SKM-1 (cell line): ENCODE measurements around the gene SPRYD4.
"Not testable (repeated sequence)": the region's sequence is repeated elsewhere in the genome, so short reads cannot be mapped to it uniquely, and the experiment has no call there.

Experiments
- DNase-seq: peaks from one replicate; lab custom pipeline; 2025; ENCODE audit not compliant: unreplicated experiment; lab: John Stamatoyannopoulos, UW

Gene SPRYD4

GRCh38 chr12:56476143-56476542 is 7.8 kb downstream of the SPRYD4 start:
- DNase-seq: no peak

- DNase-seq: no peak
Observed at GRCh38 chr12:56476972-56477432, 8.6 kb downstream of the SPRYD4 start.

DNA sequence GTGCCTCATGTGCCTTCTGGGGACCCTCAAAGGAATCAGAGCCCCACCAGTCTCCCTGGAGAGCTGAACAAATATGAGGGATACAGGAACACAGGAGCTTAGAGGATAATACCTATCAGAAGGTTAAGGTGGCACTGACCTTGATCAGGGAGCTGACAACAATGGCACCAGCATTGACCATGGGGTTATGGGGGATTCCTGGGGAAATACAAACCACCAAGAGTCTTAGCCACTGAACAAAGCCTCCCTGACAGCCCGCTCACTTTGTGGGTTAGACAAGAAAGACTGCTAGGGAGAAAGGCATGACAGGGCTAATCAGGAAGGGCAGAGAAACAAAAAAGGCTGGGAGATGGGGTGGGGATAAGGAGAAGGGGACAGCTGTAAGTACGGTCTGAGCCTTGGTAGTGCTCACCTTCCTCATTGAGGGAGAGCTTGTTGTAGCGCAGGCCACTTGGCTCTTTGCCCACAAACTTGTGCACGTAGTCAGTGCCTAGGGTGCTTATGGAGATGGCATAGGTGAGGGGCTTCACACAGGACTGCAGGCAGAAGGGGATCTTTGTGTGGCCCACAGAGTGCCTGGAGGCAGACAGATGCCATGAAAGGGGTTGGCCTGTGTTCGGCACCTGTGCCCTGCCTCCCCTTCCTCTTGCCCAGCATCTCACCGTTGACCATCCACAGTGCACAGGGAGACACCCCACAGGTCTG is 9.3 kb downstream of the SPRYD4 start:
- DNase-seq: no peak

GRCh38 chr12:56479625-56480024 is 11.2 kb downstream of the SPRYD4 start:
- no peak for DNase-seq

DNA sequence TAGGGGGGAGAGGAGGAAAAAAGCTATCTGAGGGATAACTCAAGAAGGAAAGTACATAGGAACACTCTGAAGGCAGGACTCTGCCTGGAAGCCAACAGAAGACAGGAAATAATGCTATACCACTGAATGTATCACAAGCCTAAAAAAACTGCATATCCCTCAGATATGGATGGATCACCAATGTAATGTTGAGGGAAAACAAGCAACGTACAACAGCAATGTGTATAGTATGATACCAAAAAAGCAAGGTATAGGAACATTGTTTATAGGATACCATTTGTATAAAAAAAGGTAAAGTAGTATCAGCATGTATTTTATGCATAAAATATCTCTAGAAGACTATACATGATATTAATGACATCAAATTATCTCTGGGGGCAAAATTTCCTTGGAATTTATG is 16.2 kb downstream of the SPRYD4 start:
- DNase-seq: no peak

GRCh38 chr12:56486694-56487093 is 18.3 kb downstream of the SPRYD4 start:
- no peak for DNase-seq

DNA sequence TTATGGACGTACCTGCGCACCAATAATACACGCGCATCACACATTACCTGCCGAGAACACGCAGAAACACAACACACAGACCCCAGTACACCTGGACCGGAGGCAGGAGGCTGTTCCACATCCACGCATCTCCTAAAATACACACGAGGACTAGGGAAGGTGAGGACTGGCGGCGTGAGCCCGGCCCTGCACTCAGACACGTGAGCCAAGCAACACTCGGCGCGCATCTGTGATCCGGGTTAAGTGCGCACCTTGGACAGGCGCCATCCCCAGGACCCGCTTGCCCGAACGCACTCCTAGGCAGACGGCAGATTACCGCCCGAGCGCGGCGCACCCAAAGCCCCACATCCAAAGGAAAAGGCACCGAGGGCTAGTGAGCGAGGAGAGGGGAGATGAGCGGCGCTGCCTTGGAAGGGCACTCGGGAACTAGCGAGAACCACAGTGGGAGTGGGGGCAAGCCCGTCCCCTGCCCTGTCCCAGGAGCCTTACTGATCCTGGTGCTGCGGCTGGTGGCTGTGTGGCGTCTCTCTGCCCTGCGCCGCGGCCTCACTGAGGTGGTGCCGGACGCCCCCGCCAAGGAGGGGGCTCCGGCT is 19.2 kb downstream of the SPRYD4 start:
- DNase-seq: no peak

- DNase-seq: no peak
Observed at GRCh38 chr12:56488041-56488955, 19.9 kb downstream of the SPRYD4 start, which contains the start of gene GLS2. Gene GLS2 (minus strand): TSS chr12:56488161. CDS start chr12:56488118, 43 bp downstream.

GRCh38 chr12:56490360-56490759 is 22.0 kb downstream of the SPRYD4 start:
- no peak for DNase-seq

GRCh38 chr12:56493409-56494105 is 25.2 kb downstream of the SPRYD4 start:
- DNase-seq: not testable (repeated sequence)

DNA sequence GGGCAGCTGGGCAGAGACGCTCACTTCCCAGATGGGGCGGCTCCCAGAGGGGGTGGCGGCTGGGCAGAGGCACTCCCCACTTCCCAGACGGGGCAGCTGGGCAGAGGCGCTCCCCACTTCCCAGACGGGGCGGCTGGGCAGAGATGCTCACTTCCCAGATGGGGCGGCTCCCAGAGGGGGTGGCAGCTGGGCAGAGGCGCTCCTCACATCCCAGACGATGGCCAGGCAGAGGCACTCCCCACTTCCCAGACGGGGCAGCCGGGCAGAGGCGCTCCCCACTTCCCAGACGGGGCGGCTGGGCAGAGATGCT is 25.7 kb downstream of the SPRYD4 start:
- not testable (repeated sequence) for DNase-seq

DNA sequence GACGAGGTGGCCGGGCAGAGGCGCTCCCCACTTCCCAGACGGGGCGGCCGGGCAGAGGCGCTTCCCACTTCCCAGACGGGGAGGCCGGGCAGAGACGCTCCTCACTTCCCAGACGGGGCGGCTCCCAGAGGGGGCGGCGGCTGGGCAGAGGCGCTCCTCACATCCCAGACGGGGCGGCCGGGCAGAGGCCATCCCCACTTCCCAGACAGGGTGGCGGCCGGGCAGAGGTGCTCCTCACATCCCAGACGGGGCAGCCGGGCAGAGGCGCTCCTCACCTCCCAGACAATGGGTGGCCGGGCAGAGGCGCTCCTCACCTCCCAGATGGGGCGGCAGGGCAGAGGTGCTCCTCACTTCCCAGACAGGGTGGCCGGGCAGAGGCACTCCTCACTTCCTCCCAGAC is 26.1 kb downstream of the SPRYD4 start:
- not testable (repeated sequence) for DNase-seq

DNA sequence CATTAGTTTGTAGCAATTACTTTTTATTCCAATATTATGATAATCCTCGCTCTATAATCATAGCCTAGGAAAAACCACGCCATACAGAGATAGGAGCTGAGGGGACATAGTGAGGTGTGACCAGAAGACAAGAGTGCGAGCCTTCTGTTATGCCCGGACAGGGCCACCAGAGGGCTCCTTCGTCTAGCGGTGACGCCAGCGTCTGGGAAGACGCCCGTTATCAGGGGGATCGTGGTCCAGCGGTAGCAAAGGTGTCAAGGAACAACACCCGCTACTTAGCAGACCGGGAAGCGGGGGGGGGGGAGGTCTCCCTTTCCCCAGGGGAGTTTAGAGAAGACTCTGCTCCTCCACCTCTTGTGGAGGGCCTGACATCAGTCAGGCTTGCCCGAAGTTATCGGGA is 28.3 kb downstream of the SPRYD4 start:
- not testable (repeated sequence) for DNase-seq

GRCh38 chr12:56498126-56498902 is 29.9 kb downstream of the SPRYD4 start:
- not testable (repeated sequence) for DNase-seq

GRCh38 chr12:56499452-56499851 is 31.1 kb downstream of the SPRYD4 start:
- DNase-seq: not testable (repeated sequence)

- not testable (repeated sequence) for DNase-seq
Observed at GRCh38 chr12:56499879-56500278, 31.5 kb downstream of the SPRYD4 start.

- DNase-seq: no peak
Observed at GRCh38 chr12:56510786-56511185, 42.4 kb downstream of the SPRYD4 start.

DNA sequence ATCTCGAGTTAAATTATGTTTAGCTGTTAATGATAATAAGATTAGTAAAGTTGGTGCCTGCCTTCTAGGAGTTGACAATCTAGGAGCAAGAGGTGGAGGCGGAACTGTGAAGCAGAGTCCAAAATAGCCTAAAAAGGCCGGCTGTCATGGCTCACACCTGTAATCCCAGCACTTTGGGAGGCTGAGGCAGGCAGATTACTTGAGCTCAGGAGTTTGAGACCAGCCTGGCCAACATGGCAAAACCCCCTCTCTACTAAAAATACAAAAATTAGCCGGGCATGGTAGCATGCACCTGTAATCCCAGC is 45.6 kb downstream of the SPRYD4 start:
- not testable (repeated sequence) for DNase-seq

GRCh38 chr12:56517854-56518253 is 49.5 kb downstream of the SPRYD4 start:
- no peak for DNase-seq

- no peak for DNase-seq
Observed at GRCh38 chr12:56518570-56518969, 50.2 kb downstream of the SPRYD4 start.
